PC-9 (cell line): ENCODE measurements around the gene BANF2. TPM values are rescaled to one million over a fixed set of nuclear protein-coding genes. Genes with fewer than 3 reads are reported as not detected.

Source experiments
- BruUV-seq: library from RNA; stranded (reverse); fragments of 400-500 nt; replicated peaks from 2 replicates; lab custom pipeline; 2021; lab: Mats Ljungman, UMichigan
- CTCF ChIA-PET: fragments of 300-600 bp; sonication (Branson Sonifier 250); formaldehyde crosslinking; loops from one replicate; lab custom pipeline; 2022; ENCODE audit warnings: antibody characterized with exemption; lab: Charles Lee
- POLR2A ChIA-PET: fragments of 300-600 bp; sonication (Branson Sonifier 250); formaldehyde crosslinking; loops from one replicate; lab custom pipeline; 2022; ENCODE audit warnings: antibody characterized with exemption; ENCODE audit not compliant: unreplicated experiment; lab: Charles Lee
- DNase-seq, 2 experiments: peaks; one replicate each; pipeline versions ENCODE4 v3.0.0 to v3.0.0-alpha.2; 2015 to 2022; ENCODE audit warnings: mixed read lengths in 1 of 2
- H2AFZ ChIP-seq: fragments of 200-600 bp; sonication (generic); 2 replicates; pipeline ENCODE4 v1.8.1; 2017; ENCODE audit warnings: antibody characterized with exemption
- H3F3A ChIP-seq: fragments of 200-600 bp; sonication (generic); 2 replicates; pipeline ENCODE4 v1.8.1; 2017; ENCODE audit warnings: antibody characterized with exemption, mild to moderate bottlenecking, low read depth; ENCODE audit not compliant: insufficient read depth
- H3K27ac ChIP-seq: fragments of 200-600 bp; sonication (generic); 2 replicates; pipeline ENCODE4 v1.6.1; 2016; ENCODE audit warnings: mixed run types
- H3K27me3 ChIP-seq: fragments of 200-600 bp; sonication (generic); 2 replicates; pipeline ENCODE4 v1.6.1; 2016; ENCODE audit warnings: low read depth, mixed run types; ENCODE audit not compliant: insufficient read depth
- H3K36me3 ChIP-seq: fragments of 200-600 bp; sonication (generic); 2 replicates; pipeline ENCODE4 v1.6.1; 2016; ENCODE audit warnings: low read depth, mixed run types
- H3K4me1 ChIP-seq: fragments of 200-600 bp; sonication (generic); replicated peaks from 2 replicates; pipeline ENCODE4 v1.6.1; 2016; ENCODE audit warnings: mixed run types; ENCODE audit not compliant: insufficient read depth
- H3K4me2 ChIP-seq: fragments of 200-600 bp; sonication (generic); 2 replicates; pipeline ENCODE4 v1.6.1; 2017; ENCODE audit warnings: mixed run types
- H3K4me3 ChIP-seq: fragments of 200-600 bp; sonication (generic); 2 replicates; pipeline ENCODE4 v1.6.1; 2016; ENCODE audit warnings: mixed run types
- H3K79me2 ChIP-seq: fragments of 200-600 bp; sonication (generic); 2 replicates; pipeline ENCODE4 v1.6.1; 2017; ENCODE audit warnings: low read depth, mixed run types
- H3K9me2 ChIP-seq: fragments of 200-600 bp; sonication (generic); 2 replicates; pipeline ENCODE4 v1.8.1; 2017; ENCODE audit warnings: mild to moderate bottlenecking; ENCODE audit not compliant: insufficient read depth
- H3K9me3 ChIP-seq: fragments of 200-600 bp; sonication (generic); 2 replicates; pipeline ENCODE4 v1.8.1; 2016; ENCODE audit warnings: low read depth; ENCODE audit not compliant: insufficient read depth
- H4K20me1 ChIP-seq: fragments of 200-600 bp; sonication (generic); 2 replicates; pipeline ENCODE4 v1.8.1; 2017; ENCODE audit not compliant: insufficient read depth
- CTCF ChIP-seq: fragments of 200-600 bp; sonication (generic); conservative IDR thresholded peaks from 2 replicates; pipeline ENCODE4 v1.6.1; 2017; ENCODE audit warnings: mixed run types, antibody characterized with exemption, mild to moderate bottlenecking, moderate library complexity
- EZH2 ChIP-seq: fragments of 200-600 bp; sonication (generic); IDR thresholded peaks from 2 replicates; pipeline ENCODE4 v1.8.0; 2017; ENCODE audit warnings: antibody characterized with exemption, low read depth
- intact Hi-C: fragments of 100-400 bp; cut with micrococcal nuclease; formaldehyde crosslinking; loops from one replicate; pipeline ENCODE4 v1.10.0; 2022; ENCODE audit not compliant: unreplicated experiment
- total RNA-seq: library from RNA; stranded (reverse); gene quantifications from 2 replicates; pipeline ENCODE4 v1.2.3, GENCODE V29; 2021

BANF2 gene
- total RNA-seq, 1 experiment from 2014 or later: not detected

GRCh38 chr20:17691758-17692157 lies 8.0 kb upstream of the BANF2 start:
- H3K4me3 ChIP-seq: no peak overlapping the region
- H3F3A ChIP-seq: no peaks in the 10 kb centered on the region
- ChIA-PET CTCF (no interaction called here), POLR2A (interaction anchor here (0.6 kb wide), 1 partner anchor 172 kb away, joined by 5 read pairs; no protein-coding TSS in a partner anchor)
- DNase-seq: no peak
- TF ChIP-seq CTCF: no peak
- TF ChIP-seq EZH2: no peak
- BruUV-seq: no TSS peak
- intact Hi-C loops: no loop called here
- peaks cover 13% of the 10 kb centered on the region for H3K27me3 ChIP-seq
- H4K20me1 ChIP-seq: no peaks in the 10 kb centered on the region
- H3K4me1 ChIP-seq: no peaks in the 10 kb centered on the region
- H2AFZ ChIP-seq: no peak overlapping the region
- H3K9me2 ChIP-seq: no peaks in the 10 kb centered on the region
- H3K4me2 ChIP-seq: no peak overlapping the region
- H3K79me2 ChIP-seq: no peaks in the 10 kb centered on the region
- H3K27ac ChIP-seq: no peak overlapping the region
- H3K9me3 ChIP-seq: no peaks in the 10 kb centered on the region
- H3K36me3 ChIP-seq: no peaks in the 10 kb centered on the region

- Histone ChIP-seq H3F3A (no peaks in the 10 kb centered on the region), H3K4me2 (no peak overlapping the region), H3K4me1 (no peaks in the 10 kb centered on the region), H3K36me3 (no peaks in the 10 kb centered on the region), H3K4me3 (no peak overlapping the region), H3K27me3 (no peaks in the 10 kb centered on the region), H3K9me2 (no peaks in the 10 kb centered on the region), H3K79me2 (no peaks in the 10 kb centered on the region), H2AFZ (no peak overlapping the region), H4K20me1 (no peaks in the 10 kb centered on the region), H3K27ac (no peak overlapping the region), H3K9me3 (no peaks in the 10 kb centered on the region)
- ChIA-PET POLR2A (no interaction called here), CTCF (no interaction called here)
- no TSS peak for BruUV-seq
- intact Hi-C loops: no loop called here
- no peak for DNase-seq
- TF ChIP-seq CTCF (no peak), EZH2 (no peak)
Measured at GRCh38 chr20:17693444-17694001, 6.2 kb upstream of the BANF2 start.

GRCh38 chr20:17694767-17695166 lies 5.0 kb upstream of the BANF2 start:
- no peaks in the 10 kb centered on the region for H3K4me1 ChIP-seq
- ChIA-PET POLR2A (no interaction called here), CTCF (no interaction called here)
- H3K9me2 ChIP-seq: no peaks in the 10 kb centered on the region
- H3K27ac ChIP-seq: no peak overlapping the region
- no TSS peak for BruUV-seq
- H3F3A ChIP-seq: no peaks in the 10 kb centered on the region
- H3K9me3 ChIP-seq: no peaks in the 10 kb centered on the region
- H3K4me2 ChIP-seq: no peak overlapping the region
- intact Hi-C loops: no loop called here
- no peak overlapping the region for H2AFZ ChIP-seq
- no peak for TF ChIP-seq EZH2
- no peak for TF ChIP-seq CTCF
- H3K79me2 ChIP-seq: no peaks in the 10 kb centered on the region
- no peak overlapping the region for H3K4me3 ChIP-seq
- DNase-seq: no peak
- no peaks in the 10 kb centered on the region for H3K36me3 ChIP-seq
- no peaks in the 10 kb centered on the region for H4K20me1 ChIP-seq
- no peaks in the 10 kb centered on the region for H3K27me3 ChIP-seq
